Gastroesophageal sphincter (tissue), 4 donors: Measurements from ENCODE around the gene LONP1. TPM values are rescaled to one million over a fixed set of nuclear protein-coding genes. Genes with fewer than 3 reads are reported as not detected.

Experiments used
- ATAC-seq: fragments of 150-250 bp; one replicate; pipeline ENCODE4 v1.9.1; 2016; ENCODE audit warnings: mild to moderate bottlenecking, moderate library complexity
- H3K27ac ChIP-seq, 4 donors: fragments of 200-600 bp; sonication (generic) in 3 of 4; 1 replicate in 3 of 4; 2 replicates in 1 of 4; pipeline ENCODE4 v1.5.1; 2016 to 2019
- H3K27me3 ChIP-seq: fragments of 200-600 bp; sonication (generic); one replicate; pipeline ENCODE4 v1.5.1; 2019
- H3K36me3 ChIP-seq, 2 donors: fragments of 200-600 bp; sonication (generic); one replicate each; pipeline ENCODE4 v1.5.1; 2019; ENCODE audit warnings: control low read depth in 1 of 2
- H3K4me1 ChIP-seq, 3 donors: fragments of 200-600 bp; sonication (generic); 1 replicate in 2 of 3; 2 replicates in 1 of 3; pipeline ENCODE4 v1.5.1; 2016 to 2019; ENCODE audit warnings: control low read depth in 2 of 3
- H3K4me3 ChIP-seq, 2 donors: fragments of 200-600 bp; sonication (generic); one replicate each; pipeline ENCODE4 v1.5.1; 2019; ENCODE audit warnings: mild to moderate bottlenecking in 1 of 2, moderate library complexity in 1 of 2
- H3K9me3 ChIP-seq, 3 donors: fragments of 200-600 bp; sonication (generic); one replicate each; pipeline ENCODE4 v1.5.1; 2017 to 2019; ENCODE audit warnings: control low read depth in 2 of 3
- CTCF ChIP-seq, 4 experiments: fragments of 200-600 bp in 2 of 4; fragments of 450-650 bp in 2 of 4; sonication (generic) in 1 of 4; IDR thresholded peaks; one replicate each; pipeline ENCODE4 v1.5.1; 2017 to 2019; ENCODE audit warnings: antibody characterized with exemption in 4 of 4, mild to moderate bottlenecking in 2 of 4, moderate library complexity in 2 of 4
- EP300 ChIP-seq: sonication (generic); formaldehyde crosslinking; IDR thresholded peaks from one replicate; pipeline ENCODE4 v1.6.1; 2017; ENCODE audit warnings: antibody characterized with exemption, mild to moderate bottlenecking
- POLR2A ChIP-seq, 2 donors: fragments of 450-650 bp; IDR thresholded peaks; one replicate each; pipeline ENCODE4 v1.6.1; 2017; ENCODE audit warnings: antibody characterized with exemption in 2 of 2, mild to moderate bottlenecking in 2 of 2, moderate library complexity in 1 of 2
- POLR2AphosphoS5 ChIP-seq: sonication (generic); formaldehyde crosslinking; IDR thresholded peaks from one replicate; pipeline ENCODE4 v1.6.1; 2017; ENCODE audit warnings: antibody characterized with exemption
- WGBS, 2 donors: methylation state at CpG; one replicate each; pipeline ENCODE4 v1.1.5; 2018; ENCODE audit warnings: low coverage in 1 of 2; 5-methylcytosine and 5-hydroxymethylcytosine counted together
- total RNA-seq, 4 donors: library from RNA; depleted of rRNA; stranded (reverse); fragments of >200 nt; gene quantifications; one replicate each; pipeline ENCODE4 v1.1.0, GENCODE V29; 2016

LONP1 gene
- total RNA-seq, 4 donors from 2014 or later = 44.5 to 73.2 (median 64.1) TPM

- TF ChIP-seq EP300 (no peak), CTCF (IDR thresholded peaks at IDR 0.05) (no peak), POLR2A (IDR thresholded peaks at IDR 0.05) (no peak), POLR2AphosphoS5 (no peak)
- WGBS, 2 donors = 86 to 93% methylated on average over 2 to 5 of the region's 5 CpGs
Observed at GRCh38 chr19:5654931-5655330, 65.0 kb downstream of the LONP1 start.

GRCh38 chr19:5652261-5652660 lies 67.7 kb downstream of the LONP1 start:
- TF ChIP-seq POLR2A (IDR thresholded peaks at IDR 0.05) = no peak
- no peak for TF ChIP-seq EP300
- no peak for TF ChIP-seq CTCF (IDR thresholded peaks at IDR 0.05)
- TF ChIP-seq POLR2AphosphoS5 = no peak
- 86% methylated on average over 6 to 7 of the region's 10 CpGs for WGBS, 2 donors
- Histone ChIP-seq H3K4me3 (no peak overlapping the region), H3K27ac (no peak overlapping the region), H3K27me3 (no peaks in the 10 kb centered on the region), H3K4me1 (no peaks in the 10 kb centered on the region), H3K36me3 (peaks cover 4 to 93% of the 10 kb centered on the region in 2 donors), H3K9me3 (no peaks in the 10 kb centered on the region)
- no peak for ATAC-seq

More at GRCh38 chr19:5654931-5655330, 65.0 kb downstream of the LONP1 start:
- Histone ChIP-seq H3K9me3 (no peaks in the 10 kb centered on the region), H3K27ac (no peak overlapping the region), H3K27me3 (no peaks in the 10 kb centered on the region), H3K4me3 (no peak overlapping the region), H3K4me1 (no peaks in the 10 kb centered on the region), H3K36me3 (peaks cover 5 to 100% of the 10 kb centered on the region in 2 donors)
- no peak for ATAC-seq

- WGBS, 2 donors = 77 to 100% methylated on average over 1 to 3 of the region's 5 CpGs
- no peak for ATAC-seq
- Histone ChIP-seq H3K4me3 (no peak overlapping the region), H3K27ac (no peak overlapping the region), H3K9me3 (no peaks in the 10 kb centered on the region), H3K4me1 (no peaks in the 10 kb centered on the region), H3K27me3 (no peaks in the 10 kb centered on the region), H3K36me3 (peaks cover 11 to 93% of the 10 kb centered on the region in 2 donors)
- TF ChIP-seq CTCF (IDR thresholded peaks at IDR 0.05) = no peak
- TF ChIP-seq POLR2A (IDR thresholded peaks at IDR 0.05) = no peak
- no peak for TF ChIP-seq EP300
- no peak for TF ChIP-seq POLR2AphosphoS5
Observed at GRCh38 chr19:5651361-5651760, 68.6 kb downstream of the LONP1 start.

DNA sequence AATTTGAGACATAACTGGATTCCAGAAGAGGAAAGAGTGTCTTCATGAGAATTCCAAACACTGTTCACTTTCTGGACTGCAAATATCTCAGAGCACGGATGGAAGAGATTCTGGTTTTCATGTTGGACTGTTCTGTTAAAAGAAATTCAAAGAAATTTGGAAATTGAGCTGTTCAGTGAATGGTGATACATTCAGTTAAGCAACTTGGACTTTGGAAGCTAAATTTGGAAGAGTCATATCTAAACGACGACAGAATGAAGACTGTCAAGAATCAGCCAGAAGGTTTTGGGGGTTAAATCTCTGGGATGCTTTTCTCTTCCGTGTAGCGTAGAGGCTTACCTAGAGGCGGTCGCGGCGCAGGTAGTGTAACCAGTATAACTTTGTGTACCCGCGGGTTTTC lies 71.5 kb downstream of the LONP1 start:
- H3K27me3 ChIP-seq = no peaks in the 10 kb centered on the region
- H3K36me3 ChIP-seq = peaks cover 11 to 93% of the 10 kb centered on the region in 2 donors
- WGBS, 2 donors = 82 to 91% methylated on average over 5 to 11 of the region's 11 CpGs
- H3K9me3 ChIP-seq = no peaks in the 10 kb centered on the region
- peaks cover 0 to 22% (median 0%) of the 10 kb centered on the region in 3 donors for H3K4me1 ChIP-seq
- no peak overlapping the region for H3K27ac ChIP-seq
- no peak for ATAC-seq
- H3K4me3 ChIP-seq = no peak overlapping the region
- TF ChIP-seq CTCF (IDR thresholded peaks at IDR 0.05) (no peak), EP300 (no peak), POLR2AphosphoS5 (no peak), POLR2A (IDR thresholded peaks at IDR 0.05) (no peak)

- WGBS, 2 donors = 100% methylated on average over 1 of the region's 4 CpGs; no CpG with 5 or more reads in 1 of the 2 donors
- Histone ChIP-seq H3K4me3 (no peak overlapping the region), H3K9me3 (no peaks in the 10 kb centered on the region), H3K27ac (no peak overlapping the region), H3K36me3 (peaks cover 11 to 93% of the 10 kb centered on the region in 2 donors), H3K4me1 (peaks cover 0 to 24% (median 0%) of the 10 kb centered on the region in 3 donors), H3K27me3 (no peaks in the 10 kb centered on the region)
- ATAC-seq = no peak
- TF ChIP-seq POLR2A (IDR thresholded peaks at IDR 0.05) = no peak
Observed at GRCh38 chr19:5646703-5647102, 73.2 kb downstream of the LONP1 start.
